Osteoblast (primary cell): ENCODE data around the gene SH3RF3. TPM values are rescaled to one million over a fixed set of nuclear protein-coding genes. Genes with fewer than 3 reads are reported as not detected.
A peak's percentile ranks its signal among the peaks of the same experiment; 100 is the strongest.

Experiments
- DNase-seq: peaks from one replicate; pipeline ENCODE4 v3.0.0; 2011; ENCODE audit warnings: low spot score, mixed read lengths; ENCODE audit not compliant: insufficient read length; ENCODE audit errors: missing footprints
- H2AFZ ChIP-seq: 2 replicates; pipeline ENCODE4 v1.6.0; 2011; ENCODE audit warnings: mild to moderate bottlenecking, low read length
- H3K27ac ChIP-seq: 2 replicates; pipeline ENCODE4 v1.5.1; 2011; ENCODE audit warnings: mild to moderate bottlenecking, low read depth, low read length, moderate library complexity
- H3K27me3 ChIP-seq: 2 replicates; pipeline ENCODE4 v1.6.0; 2012; ENCODE audit warnings: mild to moderate bottlenecking, control low read depth, inconsistent platforms, low read length, moderate library complexity; ENCODE audit not compliant: insufficient read depth
- H3K36me3 ChIP-seq: 2 replicates; pipeline ENCODE4 v1.5.1; 2011; ENCODE audit warnings: mild to moderate bottlenecking, low read length, control low read depth, moderate library complexity; ENCODE audit not compliant: insufficient read depth
- H3K4me1 ChIP-seq: 2 replicates; pipeline ENCODE4 v1.5.1; 2011; ENCODE audit warnings: mild to moderate bottlenecking, low read length, control low read depth, moderate library complexity; ENCODE audit not compliant: insufficient read depth
- H3K4me2 ChIP-seq: 2 replicates; pipeline ENCODE4 v1.6.0; 2011; ENCODE audit warnings: mild to moderate bottlenecking, low read length; ENCODE audit not compliant: insufficient read depth
- H3K4me3 ChIP-seq: fragments of 200-600 bp; sonication (generic); 3 replicates; pipeline ENCODE4 v1.5.1; 2012; ENCODE audit warnings: mild to moderate bottlenecking, low read length, inconsistent platforms; ENCODE audit not compliant: insufficient read depth
- H3K79me2 ChIP-seq: 2 replicates; pipeline ENCODE4 v1.6.0; 2012; ENCODE audit warnings: mild to moderate bottlenecking, low read length, control low read depth, inconsistent platforms; ENCODE audit not compliant: insufficient read depth
- H3K9me3 ChIP-seq: 2 replicates; pipeline ENCODE4 v1.5.1; 2011; ENCODE audit warnings: low read depth, low read length, control low read depth
- H4K20me1 ChIP-seq: 2 replicates; pipeline ENCODE4 v1.6.0; 2012; ENCODE audit warnings: mild to moderate bottlenecking, low read length, control low read depth; ENCODE audit not compliant: insufficient read depth
- CTCF ChIP-seq: IDR thresholded peaks from 2 replicates; pipeline ENCODE4 v1.5.1; 2011; ENCODE audit warnings: mild to moderate bottlenecking, low read depth, low read length, moderate library complexity; ENCODE audit errors: extremely low read depth
- total RNA-seq: library from RNA; depleted of rRNA; stranded (reverse); fragments of >200 nt; gene quantifications from 2 replicates; pipeline ENCODE4 v1.2.3, GENCODE V29; 2012

Gene SH3RF3
- total RNA-seq, 1 donor, result 14.8 TPM

GRCh38 chr2:109320195-109320922, 191.4 kb downstream of the SH3RF3 start:
- H3K27ac ChIP-seq, result no peak overlapping the region

DNA sequence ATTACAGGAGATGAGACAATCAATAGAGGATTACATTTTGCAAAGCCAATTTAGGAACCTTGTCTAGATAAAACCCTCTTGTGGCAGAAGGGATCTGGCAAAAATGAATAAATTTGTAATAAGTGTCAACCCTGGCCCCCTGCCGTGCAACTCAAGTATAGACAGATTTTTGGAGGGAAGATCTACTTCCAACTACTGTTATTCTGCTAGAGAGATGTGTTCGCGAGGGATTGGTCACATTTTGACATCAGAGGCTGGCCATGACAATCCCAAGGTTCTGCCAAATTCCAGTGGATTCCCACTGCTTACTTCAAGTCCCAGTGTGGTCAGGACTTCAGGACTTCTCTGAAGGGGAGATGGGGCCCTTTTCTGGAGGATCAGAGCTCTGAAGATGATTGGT, 192.6 kb downstream of the SH3RF3 start:
- peaks cover 75% of the 10 kb centered on the region for H3K4me1 ChIP-seq
- TF ChIP-seq CTCF, result peak; percentile 44
- no peaks in the 10 kb centered on the region for H3K9me3 ChIP-seq
- peak overlapping the region; percentile 42 for H3K4me3 ChIP-seq
- no peaks in the 10 kb centered on the region for H3K36me3 ChIP-seq
- H3K4me2 ChIP-seq, result peak overlapping the region; percentile 77
- DNase-seq, result peak; percentile 66
- H3K27me3 ChIP-seq, result no peaks in the 10 kb centered on the region
- peak overlapping the region; percentile 95 for H3K27ac ChIP-seq
- H4K20me1 ChIP-seq, result no peaks in the 10 kb centered on the region
- peaks cover 43% of the 10 kb centered on the region for H3K79me2 ChIP-seq
- H2AFZ ChIP-seq, result peak overlapping the region; percentile 52

More at GRCh38 chr2:109320195-109320922, 191.4 kb downstream of the SH3RF3 start:
- Histone ChIP-seq H3K4me1 (peaks cover 63% of the 10 kb centered on the region), H3K4me3 (no peak overlapping the region), H3K27me3 (no peaks in the 10 kb centered on the region), H3K79me2 (peaks cover 44% of the 10 kb centered on the region), H3K4me2 (no peak overlapping the region), H3K36me3 (no peaks in the 10 kb centered on the region), H2AFZ (no peak overlapping the region), H3K9me3 (no peaks in the 10 kb centered on the region), H4K20me1 (no peaks in the 10 kb centered on the region)
- no peak for TF ChIP-seq CTCF
- DNase-seq, result no peak

GRCh38 chr2:109322111-109322510, 193.1 kb downstream of the SH3RF3 start:
- no peak for TF ChIP-seq CTCF
- Histone ChIP-seq H3K4me2 (peak overlapping the region; percentile 77), H3K4me3 (peak overlapping the region; percentile 42), H3K79me2 (peaks cover 42% of the 10 kb centered on the region), H4K20me1 (no peaks in the 10 kb centered on the region), H3K4me1 (peaks cover 78% of the 10 kb centered on the region), H3K27ac (peak overlapping the region; percentile 95), H3K9me3 (no peaks in the 10 kb centered on the region), H3K27me3 (no peaks in the 10 kb centered on the region), H2AFZ (peak overlapping the region; percentile 52), H3K36me3 (no peaks in the 10 kb centered on the region)
- DNase-seq, result peak; percentile 85

GRCh38 chr2:109322641-109323040, 193.6 kb downstream of the SH3RF3 start:
- Histone ChIP-seq H3K27ac (peak overlapping the region; percentile 95), H3K79me2 (peaks cover 40% of the 10 kb centered on the region), H3K36me3 (no peaks in the 10 kb centered on the region), H3K27me3 (no peaks in the 10 kb centered on the region), H3K4me2 (peak overlapping the region; percentile 77), H3K4me3 (no peak overlapping the region), H2AFZ (no peak overlapping the region), H4K20me1 (no peaks in the 10 kb centered on the region), H3K9me3 (no peaks in the 10 kb centered on the region), H3K4me1 (peaks cover 73% of the 10 kb centered on the region)
- TF ChIP-seq CTCF, result no peak
- no peak for DNase-seq
